B cell (primary cell): ENCODE data around the gene RIOK1. TPM values are rescaled to one million over a fixed set of nuclear protein-coding genes. Genes with fewer than 3 reads are reported as not detected.

Experiments used
- ATAC-seq: fragments of 200-7000 bp; cut with Tn5 transposase; one replicate; pipeline ENCODE4 v1.10.0; 2021; ENCODE audit warnings: low read depth, mild to moderate bottlenecking, moderate number of reproducible peaks, moderate library complexity
- CTCF ChIA-PET: fragments of 350-600 bp; sonication (Branson Sonifier 250); formaldehyde crosslinking; loops from one replicate; lab custom pipeline; 2021; ENCODE audit warnings: antibody characterized with exemption, inconsistent platforms; lab: Charles Lee
- POLR2A ChIA-PET: fragments of 350-600 bp; sonication (Branson Sonifier 250); formaldehyde crosslinking; loops from one replicate; lab custom pipeline; 2021; ENCODE audit warnings: antibody characterized with exemption; lab: Charles Lee
- DNase-seq: peaks from one replicate; pipeline ENCODE4 v3.0.0; 2013
- H2AFZ ChIP-seq: 2 replicates; pipeline ENCODE4 v1.6.1; 2012; ENCODE audit warnings: mild to moderate bottlenecking, low read depth, low read length; ENCODE audit not compliant: insufficient read depth, poor library complexity, severe bottlenecking
- H3K27ac ChIP-seq, 2 donors: 1 replicate in 1 of 2; 2 replicates in 1 of 2; pipeline ENCODE4 v1.5.1; 2012 to 2013; ENCODE audit warnings: low read length in 2 of 2, mild to moderate bottlenecking in 2 of 2, moderate library complexity in 1 of 2
- H3K27me3 ChIP-seq, 4 experiments: fragments of 200-600 bp in 1 of 4; sonication (generic) in 1 of 4; replicated peaks in 1 of 4; 1 replicate in 2 of 4; 2 replicates in 2 of 4; pipeline versions ENCODE4 v1.6.1 to v1.7.0; 2013 to 2016; ENCODE audit warnings: low read length in 3 of 4, mild to moderate bottlenecking in 2 of 4, mixed read lengths in 1 of 4, moderate library complexity in 1 of 4; ENCODE audit not compliant: insufficient read depth in 4 of 4, control insufficient read depth in 3 of 4; ENCODE audit errors: control extremely low read depth in 1 of 4
- H3K36me3 ChIP-seq, 2 experiments: replicated peaks in 1 of 2; 1 replicate in 1 of 2; 2 replicates in 1 of 2; pipeline versions ENCODE4 v1.6.1 to v1.7.1; 2013; ENCODE audit warnings: low read length in 1 of 2; ENCODE audit not compliant: insufficient read depth in 2 of 2, control insufficient read depth in 1 of 2; ENCODE audit errors: control extremely low read depth in 1 of 2, extremely low read depth in 1 of 2
- H3K4me1 ChIP-seq, 2 donors: fragments of 200-600 bp in 1 of 2; sonication (generic) in 1 of 2; 1 replicate in 1 of 2; 2 replicates in 1 of 2; pipeline versions ENCODE4 v1.5.1 to v1.6.1; 2013 to 2017; ENCODE audit warnings: low read length in 2 of 2; ENCODE audit not compliant: control insufficient read depth in 2 of 2, insufficient read depth in 2 of 2
- H3K4me2 ChIP-seq: replicated peaks from 2 replicates; pipeline ENCODE3; 2012; ENCODE audit warnings: mild to moderate bottlenecking, low read depth, low read length; ENCODE audit not compliant: poor library complexity, severe bottlenecking
- H3K4me3 ChIP-seq, 5 experiments: fragments of 200-600 bp in 1 of 5; sonication (generic) in 1 of 5; 1 replicate in 3 of 5; 2 replicates in 2 of 5; pipeline versions ENCODE4 v1.5.1 to v1.7.0; 2011 to 2016; ENCODE audit warnings: low read length in 4 of 5, mild to moderate bottlenecking in 4 of 5, low read depth in 2 of 5, control low read depth in 1 of 5, moderate library complexity in 1 of 5; ENCODE audit not compliant: insufficient read depth in 1 of 5; ENCODE audit errors: control extremely low read depth in 1 of 5, extremely low read depth in 1 of 5
- H3K79me2 ChIP-seq: fragments of 200-600 bp; sonication (generic); one replicate; pipeline ENCODE4 v1.6.0; 2016; ENCODE audit warnings: low read length; ENCODE audit not compliant: control insufficient read depth, insufficient read depth
- H3K9ac ChIP-seq: fragments of 200-600 bp; sonication (generic); 2 replicates; pipeline ENCODE4 v1.6.1; 2017; ENCODE audit warnings: mild to moderate bottlenecking, low read length, moderate library complexity
- H3K9me3 ChIP-seq, 3 donors: one replicate each; pipeline versions ENCODE4 v1.6.1 to v1.7.1; 2013; ENCODE audit warnings: low read length in 2 of 3; ENCODE audit not compliant: control insufficient read depth in 2 of 3, insufficient read depth in 1 of 3; ENCODE audit errors: control extremely low read depth in 1 of 3
- H4K20me1 ChIP-seq: 2 replicates; pipeline ENCODE4 v1.6.0; 2012; ENCODE audit warnings: mild to moderate bottlenecking, low read length; ENCODE audit not compliant: insufficient read depth, control insufficient read depth, poor library complexity, severe bottlenecking
- H3K27ac Mint-ChIP-seq: one replicate; pipeline ENCODE4 v1.8.0; 2021; ENCODE audit warnings: mixed read lengths
- H3K27me3 Mint-ChIP-seq: one replicate; pipeline ENCODE4 v1.8.0; 2021; ENCODE audit warnings: mixed read lengths
- H3K4me1 Mint-ChIP-seq: one replicate; pipeline ENCODE4 v1.8.0; 2021; ENCODE audit warnings: mixed read lengths
- H3K4me3 Mint-ChIP-seq: one replicate; pipeline ENCODE4 v1.8.0; 2021; ENCODE audit warnings: mixed read lengths
- H3K9me3 Mint-ChIP-seq: one replicate; pipeline ENCODE4 v1.8.0; 2022; ENCODE audit warnings: mixed read lengths; ENCODE audit not compliant: insufficient read depth
- EZH2 ChIP-seq: IDR thresholded peaks from 2 replicates; pipeline ENCODE4 v1.6.1; 2012; ENCODE audit warnings: borderline replicate concordance, low read depth, mild to moderate bottlenecking, moderate library complexity, low read length; ENCODE audit not compliant: insufficient read depth, poor library complexity, severe bottlenecking
- WGBS: methylation state at CpG from one replicate; pipeline ENCODE4 v1.1.5; 2013; ENCODE audit warnings: missing lambda C conversion rate; ENCODE audit not compliant: insufficient coverage; 5-methylcytosine and 5-hydroxymethylcytosine counted together
- intact Hi-C: fragments of 100-400 bp; cut with micrococcal nuclease; formaldehyde crosslinking; loops from one replicate; pipeline ENCODE4 v1.10.0; 2022
- polyA plus RNA-seq: library from polyadenylated mRNA; depleted of rRNA; stranded (reverse); fragments of >200 nt; gene quantifications from 2 replicates; pipeline ENCODE4 v1.2.3, GENCODE V29; 2012
- total RNA-seq, 2 donors: library from RNA; stranded (reverse); fragments of 120-200 nt in 1 of 2; gene quantifications; 1 replicate in 1 of 2; 2 replicates in 1 of 2; pipeline versions ENCODE4 v1.2.3 to v1.2.4, GENCODE V29; 2013 to 2022
- TF ChIP-seq, protein P1 (sequence below): fragments of 200-600 bp; IDR thresholded peaks from one replicate; pipeline ENCODE4 v1.8.0; 2022; ENCODE audit warnings: antibody characterized with exemption, mild to moderate bottlenecking

Gene RIOK1
- total and polyA plus RNA-seq, 2 donors (not counting 1 experiment from before 2014, with no cell fraction given) = 13.9 to 25.9 TPM

DNA sequence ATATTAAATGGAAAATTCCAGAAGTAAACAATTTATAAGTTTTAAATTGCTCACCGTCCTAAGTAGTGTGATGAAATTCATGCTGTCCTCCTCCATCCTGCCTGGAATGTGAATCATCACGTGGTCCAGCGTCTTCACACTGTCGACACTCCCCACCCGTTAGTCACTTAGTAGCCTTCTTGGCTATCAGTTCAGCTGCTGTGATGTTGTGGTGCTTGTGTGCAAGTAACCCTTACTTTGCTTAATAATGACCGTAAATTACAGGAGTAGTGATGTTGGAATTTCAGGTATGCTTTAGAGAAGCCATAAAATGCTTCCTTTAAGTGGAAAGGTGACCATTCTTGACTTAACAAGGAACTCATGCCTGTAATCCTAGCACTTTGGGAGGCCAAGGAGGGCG is 25.2 kb downstream of the RIOK1 start:
- H3K9me3 Mint-ChIP-seq = no peaks in the 10 kb centered on the region
- DNase-seq = no peak
- no peaks in the 10 kb centered on the region for H3K4me1 ChIP-seq
- no peak overlapping the region for H3K27ac Mint-ChIP-seq
- no peak for ATAC-seq
- intact Hi-C loops = no loop called here
- no peaks in the 10 kb centered on the region for H3K9me3 ChIP-seq
- ChIA-PET CTCF (interaction anchor here (2.0 kb wide), 1 partner anchor 12 kb away, joined by 4 read pairs; no protein-coding TSS in a partner anchor), POLR2A (no interaction called here)
- no peaks in the 10 kb centered on the region for H4K20me1 ChIP-seq
- H3K27me3 Mint-ChIP-seq = no peaks in the 10 kb centered on the region
- no peak overlapping the region for H2AFZ ChIP-seq
- H3K36me3 ChIP-seq = peaks cover 32 to 74% of the 10 kb centered on the region in 2 experiments
- TF ChIP-seq, protein P1, sequence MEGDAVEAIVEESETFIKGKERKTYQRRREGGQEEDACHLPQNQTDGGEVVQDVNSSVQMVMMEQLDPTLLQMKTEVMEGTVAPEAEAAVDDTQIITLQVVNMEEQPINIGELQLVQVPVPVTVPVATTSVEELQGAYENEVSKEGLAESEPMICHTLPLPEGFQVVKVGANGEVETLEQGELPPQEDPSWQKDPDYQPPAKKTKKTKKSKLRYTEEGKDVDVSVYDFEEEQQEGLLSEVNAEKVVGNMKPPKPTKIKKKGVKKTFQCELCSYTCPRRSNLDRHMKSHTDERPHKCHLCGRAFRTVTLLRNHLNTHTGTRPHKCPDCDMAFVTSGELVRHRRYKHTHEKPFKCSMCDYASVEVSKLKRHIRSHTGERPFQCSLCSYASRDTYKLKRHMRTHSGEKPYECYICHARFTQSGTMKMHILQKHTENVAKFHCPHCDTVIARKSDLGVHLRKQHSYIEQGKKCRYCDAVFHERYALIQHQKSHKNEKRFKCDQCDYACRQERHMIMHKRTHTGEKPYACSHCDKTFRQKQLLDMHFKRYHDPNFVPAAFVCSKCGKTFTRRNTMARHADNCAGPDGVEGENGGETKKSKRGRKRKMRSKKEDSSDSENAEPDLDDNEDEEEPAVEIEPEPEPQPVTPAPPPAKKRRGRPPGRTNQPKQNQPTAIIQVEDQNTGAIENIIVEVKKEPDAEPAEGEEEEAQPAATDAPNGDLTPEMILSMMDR = no peak
- TF ChIP-seq EZH2 = no peak
- H3K4me3 Mint-ChIP-seq = no peak overlapping the region
- H3K9ac ChIP-seq = no peak overlapping the region
- no peak overlapping the region for H3K4me3 ChIP-seq
- no peak overlapping the region for H3K27ac ChIP-seq
- no peak overlapping the region for H3K4me2 ChIP-seq
- WGBS = 100% methylated on average over 2 of the region's 7 CpGs
- no peaks in the 10 kb centered on the region for H3K79me2 ChIP-seq
- no peaks in the 10 kb centered on the region for H3K4me1 Mint-ChIP-seq
- no peaks in the 10 kb centered on the region for H3K27me3 ChIP-seq

DNA sequence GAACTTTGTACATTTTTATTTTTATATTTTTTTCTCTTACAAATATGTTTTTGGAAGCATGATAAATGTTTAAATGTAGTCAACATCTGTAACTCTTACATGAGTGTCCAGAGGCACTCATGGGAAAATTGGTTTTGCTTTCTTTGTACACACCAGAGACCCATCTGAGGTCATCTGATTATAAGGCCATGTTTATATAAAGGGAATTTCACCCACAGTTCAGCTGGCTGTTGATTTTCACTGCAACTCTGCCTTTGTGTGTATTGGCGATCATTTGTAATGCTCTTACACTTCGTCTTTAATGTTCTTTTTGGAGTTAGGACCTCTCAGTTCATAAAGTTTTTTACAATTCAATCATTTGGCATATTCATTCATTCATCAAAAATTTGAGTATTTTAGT is 28.1 kb downstream of the RIOK1 start:
- H3K27ac Mint-ChIP-seq = no peak overlapping the region
- H3K9me3 Mint-ChIP-seq = no peaks in the 10 kb centered on the region
- DNase-seq (no peak), ATAC-seq (no peak)
- Histone ChIP-seq H3K4me2 (no peak overlapping the region), H3K4me3 (no peak overlapping the region), H3K4me1 (no peaks in the 10 kb centered on the region), H3K9ac (no peak overlapping the region), H3K79me2 (no peaks in the 10 kb centered on the region), H3K27me3 (no peaks in the 10 kb centered on the region), H3K36me3 (peaks cover 30 to 48% of the 10 kb centered on the region in 2 experiments), H4K20me1 (no peaks in the 10 kb centered on the region), H3K27ac (no peak overlapping the region), H2AFZ (no peak overlapping the region), H3K9me3 (no peaks in the 10 kb centered on the region)
- ChIA-PET CTCF (no interaction called here), POLR2A (no interaction called here)
- H3K4me1 Mint-ChIP-seq = no peaks in the 10 kb centered on the region
- H3K4me3 Mint-ChIP-seq = no peak overlapping the region
- WGBS = no CpG with 5 or more reads among the region's 2 CpGs
- H3K27me3 Mint-ChIP-seq = no peaks in the 10 kb centered on the region
- intact Hi-C loops = no loop called here
- no peak for TF ChIP-seq EZH2
- TF ChIP-seq, protein P1 = no peak
